OCI-M1 (cell line): ENCODE results near the gene CLEC4M.
A peak's percentile ranks its signal among the peaks of the same experiment; 100 is the strongest.
"Not testable (repeated sequence)": the region's sequence is repeated elsewhere in the genome, so short reads cannot be mapped to it uniquely, and the experiment has no call there.

Source experiments
- DNase-seq: peaks from one replicate; lab custom pipeline; 2025; lab: John Stamatoyannopoulos, UW

The CLEC4M gene

DNA sequence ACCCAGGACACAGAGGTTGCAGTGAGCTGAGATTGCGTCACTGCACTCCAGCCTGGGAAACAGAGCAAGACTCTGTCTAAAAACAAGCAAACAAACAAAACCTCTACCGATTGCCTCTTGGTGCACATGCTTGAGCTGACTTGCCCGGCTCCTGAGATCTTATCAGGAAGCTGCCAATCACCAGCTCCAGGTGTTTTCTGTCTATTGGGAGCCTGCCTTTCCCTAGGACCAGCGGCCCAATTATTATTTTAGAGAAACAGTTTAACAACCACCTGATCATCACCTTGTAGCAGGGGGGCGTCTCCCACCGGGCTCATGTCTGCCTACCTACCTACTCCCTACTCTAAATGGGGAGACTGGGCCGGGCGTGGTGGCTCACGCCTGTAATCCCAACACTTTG, 10.8 kb downstream of the CLEC4M start:
- DNase-seq = no peak

DNA sequence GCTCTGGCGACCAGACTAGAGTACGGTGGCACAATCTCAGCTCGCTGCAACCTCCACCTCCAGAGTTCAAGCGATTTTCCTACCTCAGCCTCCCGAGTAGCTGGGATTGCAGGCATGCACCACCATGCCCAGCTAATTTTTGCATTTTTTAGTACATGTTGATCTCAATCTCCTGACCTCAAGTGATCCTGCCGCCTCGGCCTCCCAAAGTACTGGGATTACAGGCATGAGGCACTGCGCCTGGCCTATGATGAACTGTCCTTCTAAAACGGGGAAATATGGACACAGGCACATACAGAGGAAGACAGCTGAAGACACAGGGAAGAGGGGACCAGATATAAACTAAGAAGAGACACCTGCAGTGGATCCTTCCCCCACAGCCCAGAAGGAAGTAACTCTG, 12.7 kb downstream of the CLEC4M start:
- no peak for DNase-seq

DNA sequence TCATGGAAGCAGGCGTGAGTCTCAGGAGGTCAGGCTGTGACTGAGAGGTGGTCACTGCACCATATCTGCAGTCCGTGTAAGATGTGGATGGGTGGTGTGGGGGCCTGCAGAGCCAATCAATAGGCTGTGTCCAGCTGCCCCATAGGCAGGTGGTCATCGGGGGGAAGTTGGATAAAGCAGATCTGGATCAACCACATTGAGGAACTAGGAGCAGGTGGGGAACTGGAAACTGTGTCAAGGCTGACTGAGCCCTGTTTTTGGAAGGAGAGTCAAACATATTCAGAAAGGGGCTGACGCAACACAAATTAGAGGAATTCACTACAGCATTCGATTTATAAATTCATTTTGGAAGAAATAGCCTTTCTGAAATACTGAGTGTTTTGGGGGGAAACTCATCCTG, 15.0 kb downstream of the CLEC4M start:
- peak; percentile 50 for DNase-seq

DNA sequence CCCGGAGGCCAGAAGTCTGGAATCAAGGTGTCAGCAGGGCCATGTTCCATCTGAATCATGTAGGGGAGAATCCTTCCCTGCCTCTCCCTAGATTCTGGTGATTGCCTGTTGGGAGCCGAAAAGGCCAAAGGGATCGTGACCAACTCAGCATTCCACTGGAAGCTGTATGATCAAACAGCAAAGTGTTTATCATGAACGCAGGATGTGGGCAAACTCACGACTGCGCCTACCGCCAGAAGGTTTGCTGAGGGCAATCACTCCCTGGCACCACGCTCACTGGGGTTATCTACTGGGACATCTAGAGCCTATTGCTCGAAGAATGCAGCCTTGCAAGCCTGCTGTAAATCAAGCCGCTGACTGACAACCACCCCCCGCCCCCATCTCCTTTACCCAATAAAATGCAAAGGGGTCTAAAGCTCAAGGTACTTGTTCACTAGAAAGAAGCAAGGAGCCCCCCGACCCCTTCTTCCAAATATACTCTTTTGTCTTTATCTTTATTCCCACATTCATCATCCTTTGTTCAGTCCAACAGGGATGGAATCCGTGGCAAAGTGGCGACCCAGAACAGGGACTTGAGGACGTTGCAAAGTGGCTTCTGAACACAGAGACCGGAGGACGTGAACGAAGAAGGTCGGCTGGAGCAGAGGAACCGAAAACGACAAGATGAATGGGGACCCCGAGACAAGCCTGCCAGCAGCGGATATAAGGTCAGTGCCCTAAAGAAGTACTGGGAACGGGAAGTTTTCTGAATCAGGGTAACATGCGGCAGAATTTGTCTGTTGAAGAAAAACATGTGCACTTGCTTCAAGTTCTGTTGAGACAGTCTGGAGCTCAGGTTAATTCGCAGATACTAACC, 16.8 kb downstream of the CLEC4M start:
- DNase-seq = no peak

DNA sequence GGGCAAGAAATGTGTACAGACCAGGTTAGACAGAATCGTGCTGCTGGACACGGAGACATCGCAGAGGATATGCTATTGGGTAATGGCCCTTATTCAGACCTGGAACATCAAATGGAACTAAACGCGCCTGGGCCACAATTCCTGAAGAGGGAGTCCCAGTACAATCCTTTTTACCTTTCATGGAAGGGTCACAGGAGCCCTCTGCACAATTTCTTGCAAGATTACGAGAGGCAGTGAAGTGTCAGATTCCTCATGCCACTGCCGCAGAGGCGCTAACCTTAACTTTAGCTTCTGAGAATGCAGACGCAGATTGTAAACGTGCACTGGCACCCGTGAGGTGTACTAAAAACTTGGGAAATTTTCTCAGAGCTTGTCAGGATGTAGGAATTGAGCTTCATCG, 18.1 kb downstream of the CLEC4M start:
- no peak for DNase-seq

DNA sequence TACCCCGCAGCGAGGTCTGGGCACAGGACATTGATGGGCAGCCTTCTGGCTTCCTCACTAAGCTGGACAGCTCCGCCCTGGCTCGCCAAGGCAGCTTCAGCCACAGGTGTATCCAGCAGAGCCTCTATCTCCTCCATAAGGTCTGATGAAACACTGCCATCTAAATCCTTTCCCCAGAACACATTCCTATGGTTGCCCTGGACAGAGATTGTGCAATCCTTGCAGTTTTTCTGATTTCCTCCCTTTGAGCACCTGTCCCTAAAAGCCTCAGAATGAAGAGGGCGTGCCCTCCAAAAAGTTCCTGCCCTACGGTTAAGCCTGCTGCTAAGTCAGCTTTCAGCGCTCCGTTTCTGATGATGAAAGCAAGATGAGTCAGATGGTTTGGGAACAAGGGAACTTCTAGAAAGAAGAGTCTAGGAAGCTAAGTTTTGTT, 21.0 kb downstream of the CLEC4M start:
- peak; percentile 74 for DNase-seq

DNA sequence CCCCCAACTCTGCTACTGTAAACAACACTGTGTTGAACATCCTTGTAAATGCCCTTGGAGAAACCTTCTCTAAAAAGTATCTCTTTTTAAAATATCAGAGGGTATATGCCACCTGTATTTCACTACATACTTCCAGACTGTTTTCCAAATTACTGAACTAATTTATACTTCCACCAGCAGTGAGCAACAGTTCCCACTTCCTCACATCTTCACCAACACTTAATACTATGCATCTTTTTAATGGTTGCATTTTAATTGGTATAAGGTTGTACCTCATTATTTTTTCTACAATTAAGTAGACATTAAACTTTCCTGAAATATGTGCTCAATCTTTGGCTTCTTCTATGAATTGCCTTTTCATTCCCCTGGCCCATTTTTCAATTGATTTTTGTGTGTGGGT, 21.8 kb downstream of the CLEC4M start:
- no peak for DNase-seq

DNA sequence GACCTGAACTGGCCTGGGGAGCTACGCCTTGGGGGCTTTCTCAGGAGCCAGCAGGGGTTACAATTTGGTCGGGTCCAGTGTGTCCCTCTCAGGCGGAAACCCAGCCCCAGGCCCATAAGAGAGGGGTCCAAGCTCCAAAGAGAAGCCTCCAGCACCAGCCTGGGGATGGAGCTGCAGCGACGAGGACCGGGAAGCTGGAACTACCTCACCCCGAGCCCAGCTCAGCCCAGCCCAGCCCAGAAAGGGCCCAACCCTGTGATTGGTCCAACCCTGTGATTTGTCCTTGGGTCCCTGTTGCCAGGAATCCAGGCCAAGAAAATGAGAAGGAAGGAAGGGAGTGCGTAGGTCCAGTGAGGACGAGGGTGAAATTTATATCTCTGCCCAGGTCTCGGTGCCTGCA, 24.1 kb downstream of the CLEC4M start:
- DNase-seq = no peak

DNA sequence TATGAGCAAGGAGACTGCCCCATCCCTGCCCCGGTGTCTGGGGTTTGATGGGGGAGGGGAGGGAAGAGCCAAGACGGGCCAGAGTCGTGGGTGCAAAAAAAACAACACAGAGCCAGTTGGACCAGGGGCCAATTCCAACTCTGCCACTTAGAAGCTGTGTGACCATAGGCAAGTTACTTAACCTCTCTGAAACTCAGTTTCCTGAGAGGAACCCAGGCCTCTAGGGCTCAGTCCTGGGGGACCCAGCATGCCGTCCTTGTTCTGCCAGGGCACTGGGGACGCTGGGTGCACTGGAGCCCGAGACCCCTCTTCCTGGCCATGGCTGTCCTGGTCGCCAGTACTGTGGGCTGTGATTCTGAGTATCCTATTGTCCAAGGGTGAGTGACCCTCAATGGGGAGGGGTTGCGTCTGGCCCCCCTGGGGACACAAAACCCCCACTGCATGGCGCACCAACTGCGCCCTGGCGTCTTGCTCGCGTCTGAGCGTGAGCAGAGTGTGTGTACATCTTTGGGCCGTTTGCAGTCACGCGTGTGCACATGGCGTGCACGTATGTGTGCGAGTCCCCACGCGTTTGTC, 24.6 kb downstream of the CLEC4M start:
- DNase-seq = no peak

DNA sequence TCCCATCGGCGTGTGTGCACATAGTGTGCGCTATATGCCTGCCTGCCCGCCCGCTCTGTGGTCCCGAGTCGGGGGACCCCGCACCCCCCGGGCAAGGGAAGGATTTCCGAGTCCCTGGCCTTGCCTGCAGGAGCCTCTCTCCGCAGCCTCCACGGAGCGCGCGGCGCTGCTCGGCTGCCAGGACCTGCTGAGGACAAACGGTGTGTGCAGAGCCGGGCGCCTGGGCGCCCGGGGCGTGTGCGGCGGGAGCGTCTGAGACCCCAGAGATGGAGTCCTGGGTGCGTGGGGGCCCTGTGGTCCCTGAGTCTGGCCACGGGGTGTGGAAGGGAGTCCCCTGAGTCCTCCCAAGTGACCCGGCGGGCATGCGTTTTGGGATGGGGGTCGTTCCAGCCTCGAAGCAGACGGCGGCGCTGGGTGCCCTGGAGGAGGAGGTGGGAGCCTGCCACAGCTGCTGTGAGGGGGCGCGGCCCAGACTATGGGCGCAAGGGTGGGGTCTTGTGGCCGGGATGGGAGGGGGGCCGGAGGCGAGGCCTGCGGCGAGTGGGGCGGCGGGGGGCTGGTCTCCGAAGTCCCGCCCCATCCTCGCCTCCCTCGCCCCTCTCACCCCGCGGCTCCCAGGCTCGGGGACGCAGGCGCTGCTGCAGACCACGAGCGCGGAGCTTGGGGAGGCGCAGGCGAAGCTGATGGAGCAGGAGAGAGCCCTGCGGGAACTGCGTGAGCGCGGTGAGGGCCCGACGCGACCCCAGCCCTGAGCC, 25.3 kb downstream of the CLEC4M start:
- DNase-seq = no peak

DNA sequence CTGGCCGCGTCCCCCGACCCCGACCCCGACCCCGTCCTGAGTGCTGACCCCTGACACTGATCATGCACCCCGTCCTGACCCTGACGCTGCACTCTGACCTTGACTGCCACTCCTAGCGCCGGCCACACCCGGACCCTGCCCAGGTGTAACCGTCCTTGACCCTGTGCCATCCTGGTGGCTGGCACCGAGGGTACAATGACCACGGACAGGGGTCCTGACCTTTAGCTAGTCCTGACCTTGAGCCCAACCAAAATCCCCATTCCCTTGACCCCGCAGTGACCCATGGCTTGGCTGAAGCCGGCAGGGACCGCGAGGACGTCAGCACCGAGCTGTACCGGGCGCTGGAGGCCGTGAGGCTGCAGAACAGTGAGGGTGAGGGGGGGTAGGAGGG, 25.9 kb downstream of the CLEC4M start:
- DNase-seq = no peak

DNA sequence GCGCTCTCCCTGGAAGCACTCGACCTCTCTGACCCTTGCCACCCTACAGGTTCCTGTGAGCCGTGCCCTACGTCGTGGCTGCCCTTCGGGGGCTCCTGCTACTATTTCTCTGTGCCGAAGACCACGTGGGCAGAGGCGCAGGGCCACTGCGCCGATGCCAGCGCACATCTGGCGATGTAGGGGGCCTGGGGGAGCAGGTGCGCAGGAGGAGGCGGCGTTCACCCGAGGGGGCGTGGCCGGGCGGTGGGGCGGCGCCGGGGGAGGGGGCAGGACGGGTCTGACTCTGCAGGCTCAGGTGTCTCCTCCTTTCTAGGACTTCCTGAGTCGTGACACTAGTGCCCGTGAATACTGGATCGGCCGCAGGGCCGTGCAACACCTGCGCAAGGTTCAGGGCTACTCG, 26.4 kb downstream of the CLEC4M start:
- no peak for DNase-seq

DNA sequence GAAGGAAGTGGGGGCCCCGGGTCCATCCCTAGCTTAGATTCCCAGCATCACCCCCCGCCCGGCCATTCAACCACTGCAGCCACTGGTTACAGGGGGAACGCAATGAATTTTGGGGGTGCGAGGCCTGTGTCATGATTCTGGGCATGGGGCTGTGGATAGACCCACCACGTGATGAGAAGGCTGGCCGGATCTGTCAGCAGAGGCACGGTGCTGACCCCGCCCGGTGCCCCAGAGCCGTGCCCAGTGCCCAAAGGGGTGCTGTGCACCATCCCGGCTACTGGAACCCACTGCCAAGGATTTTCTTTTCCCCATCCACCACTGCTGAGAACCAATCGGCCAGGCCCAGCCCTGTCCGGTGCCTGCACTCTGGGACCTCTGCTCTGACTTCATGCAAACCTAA, 27.4 kb downstream of the CLEC4M start:
- DNase-seq = no peak

DNA sequence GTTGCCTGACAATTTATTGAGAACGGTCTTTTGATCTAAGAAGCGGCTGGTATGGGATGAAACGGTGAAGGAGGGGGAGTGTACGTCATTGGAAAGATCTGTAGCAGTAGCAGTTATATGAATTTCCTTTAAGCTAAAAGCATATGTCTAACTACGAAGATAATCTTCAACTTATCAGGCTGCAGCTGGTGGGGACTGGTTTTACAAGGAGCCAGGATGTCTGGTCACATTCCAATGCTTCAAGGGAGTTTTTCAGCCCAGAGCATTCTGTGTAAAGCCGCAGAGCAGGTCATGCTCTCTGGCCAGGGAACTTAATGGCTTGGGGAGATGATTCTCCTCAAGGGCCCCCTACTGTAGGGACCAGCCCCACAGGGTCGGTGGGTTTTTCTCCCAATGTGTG, 29.2 kb downstream of the CLEC4M start:
- DNase-seq = peak; percentile 84

DNA sequence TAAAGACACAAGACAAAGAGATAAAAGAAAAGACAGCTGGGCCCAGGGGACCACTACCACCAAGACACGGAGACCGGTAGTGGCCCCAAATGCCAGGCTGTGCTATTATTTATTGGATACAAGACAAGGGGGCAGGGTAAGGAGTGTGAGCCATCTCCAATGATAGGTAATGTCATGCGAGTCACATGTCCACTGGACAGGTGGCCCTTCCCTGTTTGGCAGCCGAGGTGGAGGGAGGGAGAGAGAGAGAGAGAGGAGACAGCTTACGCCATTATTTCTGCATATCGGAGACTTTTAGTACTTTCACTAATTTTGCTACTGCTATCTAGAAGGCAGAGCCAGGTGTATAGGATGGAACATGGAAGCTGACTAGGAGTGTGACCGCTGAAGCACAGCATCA, 29.7 kb downstream of the CLEC4M start:
- DNase-seq = not testable (repeated sequence)

DNA sequence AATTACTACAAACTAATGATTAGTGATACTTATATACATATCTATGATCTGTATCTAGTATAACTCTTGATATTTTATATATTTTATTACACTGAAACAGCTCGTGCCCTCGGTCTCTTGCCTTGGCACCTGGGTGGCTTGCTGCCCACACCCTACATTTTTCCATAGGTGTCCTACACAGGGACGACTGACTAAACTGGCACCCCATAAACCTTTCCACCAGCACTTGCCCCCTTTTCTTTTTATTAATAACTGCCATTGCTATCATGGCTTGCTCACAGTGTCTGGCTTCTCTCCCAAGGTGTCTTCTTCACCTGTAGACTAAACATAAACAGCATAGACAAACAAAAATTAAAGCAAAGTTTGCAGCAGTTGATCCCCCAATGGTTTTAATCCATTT, 30.4 kb downstream of the CLEC4M start:
- no peak for DNase-seq

DNA sequence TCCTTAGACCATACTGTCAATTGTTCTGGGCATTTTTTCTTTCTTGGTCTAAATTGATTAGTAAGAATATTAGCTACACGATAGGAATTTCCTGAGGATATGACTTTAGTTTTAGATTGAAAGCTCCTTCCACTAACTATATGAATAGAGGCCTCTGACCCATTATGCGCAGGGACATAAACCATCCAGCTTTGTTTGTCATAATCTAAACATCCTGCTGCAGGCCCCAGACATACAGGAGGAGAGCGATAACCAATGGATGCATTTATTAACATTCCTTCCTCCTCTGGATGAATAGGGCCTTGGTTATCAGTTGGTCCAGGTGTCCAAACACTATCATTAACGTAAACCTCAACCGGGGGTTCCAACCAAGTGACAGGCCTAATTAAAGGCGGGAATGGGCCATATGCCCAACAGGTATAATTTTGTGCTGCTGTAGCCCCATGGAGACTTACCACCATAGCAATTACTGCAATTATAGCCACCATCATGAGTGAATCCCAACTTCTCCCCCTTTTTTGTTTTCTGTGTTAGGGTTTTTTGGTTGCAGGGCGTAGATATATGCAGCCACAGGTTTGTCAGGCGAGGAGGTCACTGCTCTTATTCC, 32.6 kb downstream of the CLEC4M start:
- DNase-seq = no peak

DNA sequence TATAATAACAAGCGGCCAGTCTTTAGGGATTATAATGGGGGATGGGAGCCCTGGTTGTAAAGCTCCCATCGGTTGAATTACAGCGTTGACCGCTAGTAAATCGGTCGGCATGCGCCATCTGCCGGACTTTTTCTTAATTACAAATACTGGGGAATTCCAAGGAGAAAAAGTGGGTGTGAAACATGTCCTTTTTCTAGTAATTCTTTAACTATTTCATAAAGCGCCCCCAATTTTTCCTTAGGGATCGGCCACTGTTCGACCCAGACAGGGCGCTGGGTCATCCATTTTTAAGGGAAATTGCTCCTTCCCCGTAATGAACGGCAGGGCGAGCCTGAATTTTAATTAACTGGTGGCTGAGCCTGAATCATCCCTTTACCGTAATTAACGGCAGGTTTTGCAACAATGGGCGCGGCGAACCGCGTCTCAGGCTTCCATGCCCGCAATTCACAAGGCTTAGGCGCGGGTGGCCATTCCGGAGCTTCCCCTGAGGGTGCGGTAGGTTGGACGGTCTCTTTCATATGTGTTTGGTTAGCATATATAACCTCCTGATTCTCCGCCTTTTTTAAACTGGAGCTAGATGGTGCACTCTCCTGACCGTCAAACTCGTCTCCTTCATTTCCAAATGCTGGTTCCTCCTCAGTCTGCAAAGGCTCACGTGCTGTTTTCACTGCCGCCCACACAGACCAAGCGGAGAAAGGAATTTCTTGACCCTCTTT, 36.8 kb downstream of the CLEC4M start:
- DNase-seq = peak; percentile 94

DNA sequence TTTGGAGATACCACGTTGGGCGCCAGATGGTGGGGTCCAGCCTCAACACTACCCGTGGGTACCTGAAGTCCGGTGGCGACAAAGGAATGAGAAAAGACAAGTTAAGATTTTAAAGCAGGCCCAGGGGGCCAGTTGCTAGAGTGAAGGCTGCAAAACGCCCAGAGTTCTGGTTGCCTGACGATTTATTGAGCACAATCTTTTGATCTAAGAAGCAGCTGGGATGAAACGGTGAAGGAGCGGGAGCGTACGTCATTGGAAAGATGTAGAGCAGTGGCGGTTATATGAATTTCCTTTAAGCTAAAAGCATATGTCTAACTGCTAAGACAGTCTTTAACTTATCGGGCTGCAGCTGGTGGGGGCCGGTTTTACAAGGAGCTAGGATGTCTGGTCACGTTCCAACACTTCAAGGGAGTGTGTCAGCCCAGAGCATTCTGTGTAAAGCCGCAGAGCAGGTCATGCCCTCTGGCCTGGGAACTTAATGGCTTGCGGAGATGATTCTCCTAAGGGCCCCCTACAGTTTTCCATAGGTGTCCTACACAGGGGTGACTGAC, 38.1 kb downstream of the CLEC4M start:
- no peak for DNase-seq

DNA sequence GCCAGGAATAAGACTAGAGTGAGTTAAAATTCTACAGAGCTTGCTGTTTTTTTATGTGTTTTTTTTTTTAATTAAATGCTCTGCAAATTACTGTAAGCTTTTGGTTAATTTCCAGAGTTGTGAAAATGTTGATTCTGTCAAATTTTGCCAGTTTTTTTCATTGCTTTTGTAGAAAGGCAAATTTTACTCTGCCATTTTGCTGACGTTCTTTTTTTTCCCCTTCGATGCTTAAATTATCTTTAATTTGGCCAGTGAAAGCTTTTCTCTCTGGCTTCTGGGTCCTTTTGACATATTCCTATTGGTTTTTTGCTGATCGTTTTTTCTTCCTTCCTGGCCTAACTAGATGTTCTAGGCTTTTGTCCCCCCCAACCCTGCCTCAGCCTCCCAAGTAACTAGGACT, 43.2 kb downstream of the CLEC4M start:
- no peak for DNase-seq

DNA sequence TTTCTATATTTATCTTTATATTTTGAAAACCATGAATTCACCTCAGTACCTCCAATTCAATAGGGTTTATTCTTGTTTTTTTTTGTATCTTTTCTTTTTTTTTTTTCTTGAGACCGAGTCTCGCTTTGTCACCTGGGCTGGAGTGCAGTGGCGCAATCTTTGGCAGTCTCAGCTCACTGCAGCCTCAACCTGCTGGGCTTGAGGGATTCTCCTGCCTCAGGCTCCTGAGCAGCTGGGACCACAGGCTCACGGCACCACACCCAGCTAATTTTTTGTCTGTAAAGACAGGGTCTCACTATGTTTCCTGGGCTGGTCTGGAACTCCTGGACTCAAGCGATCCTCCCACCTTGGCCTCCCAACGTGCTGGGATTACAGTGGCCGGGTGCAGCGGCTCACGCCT, 43.8 kb downstream of the CLEC4M start:
- no peak for DNase-seq

DNA sequence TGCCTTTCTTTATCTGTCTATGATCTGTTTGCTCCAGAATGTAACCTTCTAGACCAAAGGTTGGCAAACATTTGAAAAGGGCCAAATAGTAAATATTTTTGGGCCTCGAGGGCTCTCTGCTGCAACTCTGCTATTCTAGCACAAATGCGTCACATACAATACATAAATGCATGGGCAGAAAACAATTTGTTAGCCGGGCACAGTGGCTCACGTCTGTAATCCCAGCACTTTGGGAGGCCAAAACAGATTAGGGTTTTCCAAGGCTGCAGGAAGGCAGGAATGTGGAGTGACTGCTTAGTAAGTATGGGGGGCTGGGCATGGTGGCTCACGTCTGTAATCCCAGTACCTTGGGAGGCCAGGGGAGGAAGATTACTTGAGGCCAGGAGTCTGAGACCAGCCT, 45.1 kb downstream of the CLEC4M start:
- no peak for DNase-seq
